HG02588 (cell line): ENCODE results near the gene ZNF273.
"Not testable (repeated sequence)": the region's sequence is repeated elsewhere in the genome, so short reads cannot be mapped to it uniquely, and the experiment has no call there.

Source experiments
- ATAC-seq: cut with Tn5 transposase; IDR thresholded peaks from one replicate; pipeline ENCODE4 v1.9.1; 2021; ENCODE audit warnings: mild to moderate bottlenecking, moderate library complexity; ENCODE audit not compliant: unreplicated experiment

The ZNF273 gene

DNA sequence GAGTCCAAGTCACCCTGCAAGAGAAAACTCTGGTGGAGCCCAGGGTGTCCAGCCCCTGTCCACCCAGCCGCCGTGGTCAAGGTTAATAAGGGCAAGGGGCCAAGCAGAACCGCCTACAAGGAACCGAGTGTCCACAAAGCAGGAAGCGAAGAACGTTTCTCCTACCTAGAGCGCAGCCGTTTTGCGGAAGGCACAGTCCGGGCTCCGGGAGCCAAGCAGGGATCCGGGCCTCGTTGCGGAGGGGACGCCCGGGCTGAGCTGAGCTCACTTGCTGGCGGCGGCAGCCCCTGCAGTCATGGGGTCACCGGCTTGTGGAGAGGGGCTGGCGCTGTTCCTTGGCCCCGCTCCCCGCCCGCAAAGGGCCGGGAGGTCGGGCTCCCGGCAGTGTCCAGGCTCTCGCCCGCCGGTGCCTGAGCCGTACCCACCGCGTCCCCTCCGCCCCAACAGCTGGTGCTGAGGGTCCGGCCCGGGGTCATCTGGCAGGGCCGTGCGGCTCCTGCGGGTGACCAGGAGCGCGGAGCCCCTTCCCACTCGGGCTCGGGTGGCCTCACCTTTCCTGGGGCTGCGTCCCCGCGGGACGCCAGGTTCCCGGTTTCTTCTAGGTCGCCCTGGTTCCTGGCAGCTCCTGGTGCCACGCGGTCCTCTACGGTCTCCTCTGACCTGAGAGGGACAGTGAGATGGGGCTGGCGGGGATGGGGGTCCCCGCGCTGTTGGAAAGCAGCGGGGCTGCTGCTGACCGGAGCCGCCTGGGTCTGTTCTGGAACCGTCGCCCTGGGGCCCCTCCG is 14.0 kb upstream of the ZNF273 start:
- no peak for ATAC-seq

- ATAC-seq, result no peak
These were observed 13.3 kb upstream of the ZNF273 start for GRCh38 chr7:64889686-64890162.

- ATAC-seq, result not testable (repeated sequence)
These were observed 12.8 kb upstream of the ZNF273 start for GRCh38 chr7:64890273-64890672.

GRCh38 chr7:64890761-64891362 is 12.2 kb upstream of the ZNF273 start:
- ATAC-seq, result no peak

- ATAC-seq, result not testable (repeated sequence)
These were observed 11.6 kb upstream of the ZNF273 start for GRCh38 chr7:64891363-64892081.

DNA sequence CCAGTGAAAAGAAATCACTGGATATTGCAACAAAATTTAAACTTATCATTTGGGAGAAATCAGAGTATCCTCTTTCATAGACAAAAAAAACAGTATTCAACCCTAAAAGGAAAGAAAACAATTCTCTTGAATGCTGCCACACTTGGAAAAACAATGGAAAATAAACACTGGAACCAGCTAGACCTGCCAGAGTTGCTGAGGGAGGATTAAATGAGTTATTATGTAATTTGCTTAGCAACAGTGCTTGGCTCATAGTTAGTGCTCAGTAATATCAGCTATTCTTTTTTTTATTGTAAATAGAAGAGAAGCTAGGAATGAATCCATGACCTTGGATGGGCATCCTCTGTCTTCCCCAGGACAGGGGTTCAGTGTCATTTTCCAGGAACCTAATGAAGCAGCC is 11.0 kb upstream of the ZNF273 start:
- ATAC-seq, result no peak

DNA sequence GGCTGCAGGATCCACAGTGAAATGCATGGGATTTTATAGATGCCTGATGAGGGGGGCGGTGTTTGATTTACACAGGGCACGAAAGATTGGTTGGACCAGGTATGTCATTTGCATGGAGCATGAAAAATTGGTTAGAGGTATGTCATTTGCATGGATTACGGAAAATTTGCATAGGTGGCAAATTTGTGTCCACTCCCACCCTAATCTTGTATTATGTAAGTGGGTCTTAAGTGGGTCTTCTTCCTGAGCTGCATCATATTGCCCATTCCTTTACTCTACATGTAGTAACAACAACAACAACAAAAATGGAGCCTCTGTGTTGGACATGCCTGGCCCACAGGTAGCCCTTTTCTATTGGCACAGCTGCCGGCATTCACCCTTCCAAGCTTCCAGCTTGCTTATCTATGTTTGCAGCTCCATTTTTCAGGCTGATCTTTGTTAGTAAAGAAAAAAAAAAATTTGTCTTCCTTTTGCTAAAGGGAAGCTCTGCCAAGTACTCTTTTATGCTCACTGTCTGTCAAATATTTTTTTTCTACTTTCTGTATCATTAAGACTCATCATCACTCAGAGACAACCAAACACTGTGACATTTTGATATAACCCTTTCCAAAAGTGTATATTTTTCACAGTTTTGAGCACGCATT is 10.3 kb upstream of the ZNF273 start:
- ATAC-seq, result no peak

- ATAC-seq, result no peak
These were observed 9.7 kb upstream of the ZNF273 start for GRCh38 chr7:64893401-64893800.

- not testable (repeated sequence) for ATAC-seq
These were observed 640 bp upstream of the ZNF273 start for GRCh38 chr7:64902461-64902805.

DNA sequence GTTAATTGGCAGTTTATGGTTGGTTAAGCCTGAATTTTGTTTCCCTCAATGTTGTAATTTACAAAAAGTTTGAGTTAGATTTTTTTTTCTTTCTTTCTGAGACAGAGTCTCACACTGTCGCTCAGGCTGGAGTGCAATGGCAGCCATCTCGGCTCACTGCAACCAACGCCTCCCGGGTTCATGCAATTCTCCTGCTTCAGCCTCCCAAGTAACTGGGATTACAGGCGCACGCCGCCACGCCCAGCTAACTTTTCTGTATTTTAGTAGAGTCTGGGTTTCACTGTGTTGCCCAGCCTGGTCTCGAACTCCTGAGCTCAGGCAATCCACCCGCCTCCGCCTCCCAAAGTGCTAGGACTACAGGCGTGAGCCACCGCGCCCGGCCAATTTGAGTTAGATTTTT is 935 bp downstream of the ZNF273 start:
- ATAC-seq, result no peak

GRCh38 chr7:64905133-64905532 is 2.1 kb downstream of the ZNF273 start:
- no peak for ATAC-seq

GRCh38 chr7:64905547-64905946 is 2.5 kb downstream of the ZNF273 start:
- no peak for ATAC-seq

GRCh38 chr7:64907641-64908326 is 4.7 kb downstream of the ZNF273 start:
- no peak for ATAC-seq

DNA sequence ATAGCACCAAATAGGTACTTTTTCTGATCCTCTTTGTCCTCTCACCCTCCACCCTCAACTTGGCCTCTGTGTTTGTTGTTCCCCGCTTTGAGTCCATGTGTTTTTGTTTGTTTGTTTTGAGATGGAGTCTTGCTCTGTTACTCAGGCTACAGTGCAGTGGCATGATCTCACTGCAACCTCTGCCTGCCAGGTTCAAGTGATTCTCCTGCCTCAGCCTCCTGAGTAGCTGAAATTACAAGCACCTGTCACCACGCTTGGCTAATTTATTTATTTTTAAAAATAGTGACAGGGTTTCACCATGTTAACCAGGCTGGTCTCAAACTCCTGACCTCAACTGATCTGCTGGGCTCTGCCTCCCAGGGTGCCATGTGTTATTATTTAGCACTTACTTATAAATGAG is 5.3 kb downstream of the ZNF273 start:
- ATAC-seq, result no peak

- no peak for ATAC-seq
These were observed 11.5 kb downstream of the ZNF273 start for GRCh38 chr7:64914557-64914956.

- ATAC-seq, result not testable (repeated sequence)
These were observed 12.2 kb downstream of the ZNF273 start for GRCh38 chr7:64915301-64915700.

GRCh38 chr7:64928252-64929187 is 25.4 kb downstream of the ZNF273 start:
- ATAC-seq, result not testable (repeated sequence)

GRCh38 chr7:64934478-64934877 is 31.4 kb downstream of the ZNF273 start:
- ATAC-seq, result no peak

DNA sequence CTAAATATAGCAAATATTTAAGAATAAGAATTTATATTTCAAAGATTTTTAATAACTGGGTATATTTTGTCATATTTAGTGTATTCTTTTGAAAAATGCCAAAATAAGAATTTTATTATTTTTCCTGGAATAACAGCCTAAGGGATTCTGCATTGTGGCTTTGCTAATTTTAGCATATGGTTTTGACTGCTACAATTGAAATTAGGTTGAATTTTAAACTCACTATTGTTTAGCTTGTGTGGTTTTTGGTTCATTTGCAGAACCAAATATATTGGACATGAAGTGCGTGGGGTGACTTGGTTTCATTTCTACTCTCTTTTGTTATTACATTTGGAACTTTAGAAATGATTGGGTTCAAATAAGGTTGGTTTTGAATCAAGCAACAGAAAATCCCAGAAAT is 35.5 kb downstream of the ZNF273 start:
- no peak for ATAC-seq

GRCh38 chr7:64940021-64940420 is 36.9 kb downstream of the ZNF273 start:
- ATAC-seq, result not testable (repeated sequence)
